PC-9 (cell line): ENCODE measurements around the gene ELAPOR1. TPM values are rescaled to one million over a fixed set of nuclear protein-coding genes. Genes with fewer than 3 reads are reported as not detected.
"Not testable (repeated sequence)": the region's sequence is repeated elsewhere in the genome, so short reads cannot be mapped to it uniquely, and the experiment has no call there.

Source experiments
- BruUV-seq: library from RNA; stranded (reverse); fragments of 400-500 nt; replicated peaks from 2 replicates; lab custom pipeline; 2021; lab: Mats Ljungman, UMichigan
- CTCF ChIA-PET: fragments of 300-600 bp; sonication (Branson Sonifier 250); formaldehyde crosslinking; loops from one replicate; lab custom pipeline; 2022; ENCODE audit warnings: antibody characterized with exemption; lab: Charles Lee
- POLR2A ChIA-PET: fragments of 300-600 bp; sonication (Branson Sonifier 250); formaldehyde crosslinking; loops from one replicate; lab custom pipeline; 2022; ENCODE audit warnings: antibody characterized with exemption; ENCODE audit not compliant: unreplicated experiment; lab: Charles Lee
- DNase-seq, 2 experiments: peaks; one replicate each; pipeline versions ENCODE4 v3.0.0 to v3.0.0-alpha.2; 2015 to 2022; ENCODE audit warnings: mixed read lengths in 1 of 2
- H2AFZ ChIP-seq: fragments of 200-600 bp; sonication (generic); 2 replicates; pipeline ENCODE4 v1.8.1; 2017; ENCODE audit warnings: antibody characterized with exemption
- H3F3A ChIP-seq: fragments of 200-600 bp; sonication (generic); 2 replicates; pipeline ENCODE4 v1.8.1; 2017; ENCODE audit warnings: antibody characterized with exemption, mild to moderate bottlenecking, low read depth; ENCODE audit not compliant: insufficient read depth
- H3K27ac ChIP-seq: fragments of 200-600 bp; sonication (generic); 2 replicates; pipeline ENCODE4 v1.6.1; 2016; ENCODE audit warnings: mixed run types
- H3K27me3 ChIP-seq: fragments of 200-600 bp; sonication (generic); 2 replicates; pipeline ENCODE4 v1.6.1; 2016; ENCODE audit warnings: low read depth, mixed run types; ENCODE audit not compliant: insufficient read depth
- H3K36me3 ChIP-seq: fragments of 200-600 bp; sonication (generic); 2 replicates; pipeline ENCODE4 v1.6.1; 2016; ENCODE audit warnings: low read depth, mixed run types
- H3K4me1 ChIP-seq: fragments of 200-600 bp; sonication (generic); replicated peaks from 2 replicates; pipeline ENCODE4 v1.6.1; 2016; ENCODE audit warnings: mixed run types; ENCODE audit not compliant: insufficient read depth
- H3K4me2 ChIP-seq: fragments of 200-600 bp; sonication (generic); 2 replicates; pipeline ENCODE4 v1.6.1; 2017; ENCODE audit warnings: mixed run types
- H3K4me3 ChIP-seq: fragments of 200-600 bp; sonication (generic); 2 replicates; pipeline ENCODE4 v1.6.1; 2016; ENCODE audit warnings: mixed run types
- H3K79me2 ChIP-seq: fragments of 200-600 bp; sonication (generic); 2 replicates; pipeline ENCODE4 v1.6.1; 2017; ENCODE audit warnings: low read depth, mixed run types
- H3K9me2 ChIP-seq: fragments of 200-600 bp; sonication (generic); 2 replicates; pipeline ENCODE4 v1.8.1; 2017; ENCODE audit warnings: mild to moderate bottlenecking; ENCODE audit not compliant: insufficient read depth
- H3K9me3 ChIP-seq: fragments of 200-600 bp; sonication (generic); 2 replicates; pipeline ENCODE4 v1.8.1; 2016; ENCODE audit warnings: low read depth; ENCODE audit not compliant: insufficient read depth
- H4K20me1 ChIP-seq: fragments of 200-600 bp; sonication (generic); 2 replicates; pipeline ENCODE4 v1.8.1; 2017; ENCODE audit not compliant: insufficient read depth
- CTCF ChIP-seq: fragments of 200-600 bp; sonication (generic); conservative IDR thresholded peaks from 2 replicates; pipeline ENCODE4 v1.6.1; 2017; ENCODE audit warnings: mixed run types, antibody characterized with exemption, mild to moderate bottlenecking, moderate library complexity
- EZH2 ChIP-seq: fragments of 200-600 bp; sonication (generic); IDR thresholded peaks from 2 replicates; pipeline ENCODE4 v1.8.0; 2017; ENCODE audit warnings: antibody characterized with exemption, low read depth
- intact Hi-C: fragments of 100-400 bp; cut with micrococcal nuclease; formaldehyde crosslinking; loops from one replicate; pipeline ENCODE4 v1.10.0; 2022; ENCODE audit not compliant: unreplicated experiment
- total RNA-seq: library from RNA; stranded (reverse); gene quantifications from 2 replicates; pipeline ENCODE4 v1.2.3, GENCODE V29; 2021

Gene ELAPOR1
- total RNA-seq, 1 experiment from 2014 or later = 2.0 TPM

- no peaks in the 10 kb centered on the region for H3K4me1 ChIP-seq
- no peak overlapping the region for H3K27ac ChIP-seq
- no peak overlapping the region for H3K4me3 ChIP-seq
- CTCF ChIA-PET = no interaction called here
- POLR2A ChIA-PET = no interaction called here
- TF ChIP-seq CTCF = no peak
- no peak for TF ChIP-seq EZH2
- no peaks in the 10 kb centered on the region for H3K27me3 ChIP-seq
- H3F3A ChIP-seq = peaks cover 8% of the 10 kb centered on the region; the same call in 1 of the 2 replicates
- no TSS peak for BruUV-seq
- no peaks in the 10 kb centered on the region for H3K36me3 ChIP-seq
- H3K79me2 ChIP-seq = no peaks in the 10 kb centered on the region
- no peaks in the 10 kb centered on the region for H3K9me2 ChIP-seq
- H2AFZ ChIP-seq = no peak overlapping the region
- no peaks in the 10 kb centered on the region for H3K9me3 ChIP-seq
- H3K4me2 ChIP-seq = no peak overlapping the region
- intact Hi-C loops = no loop called here
- no peaks in the 10 kb centered on the region for H4K20me1 ChIP-seq
- peak in 1 of 2 experiments; percentile 22 for DNase-seq
Observed at GRCh38 chr1:109142260-109142659, 28.3 kb downstream of the ELAPOR1 start.

DNA sequence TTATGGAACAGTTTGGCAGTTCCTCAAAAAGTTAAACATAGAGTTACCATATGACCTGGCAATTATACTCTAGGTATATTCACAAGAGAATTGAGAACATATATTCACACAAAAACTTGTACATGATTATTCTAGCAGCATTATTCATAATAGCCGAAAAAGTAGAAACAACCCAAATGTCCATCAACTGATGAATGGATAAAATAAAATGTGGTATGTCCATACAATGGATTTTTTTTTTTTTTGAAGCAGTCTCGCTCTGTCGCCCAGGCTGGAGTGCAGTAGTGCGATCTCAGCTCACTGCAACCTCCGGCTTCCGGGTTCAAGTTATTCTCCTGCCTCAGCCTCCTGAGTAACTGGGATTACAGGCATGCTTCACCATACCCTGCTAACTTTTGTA is 28.8 kb downstream of the ELAPOR1 start:
- CTCF ChIA-PET, H3K9me2 ChIP-seq, H3K4me1 ChIP-seq, BruUV-seq, H3F3A ChIP-seq, intact Hi-C loops, H3K4me3 ChIP-seq, H2AFZ ChIP-seq, H3K36me3 ChIP-seq, POLR2A ChIA-PET, H3K79me2 ChIP-seq, H4K20me1 ChIP-seq, H3K27me3 ChIP-seq, H3K4me2 ChIP-seq, H3K9me3 ChIP-seq, H3K27ac ChIP-seq, DNase-seq: not testable (repeated sequence)

- no peak for TF ChIP-seq EZH2
- no peak for TF ChIP-seq CTCF
- no peak for DNase-seq
- no peak overlapping the region for H2AFZ ChIP-seq
- intact Hi-C loops = no loop called here
- ChIA-PET CTCF (interaction anchor here (0.5 kb wide), 1 partner anchor 110 kb away, joined by 5 read pairs; no protein-coding TSS in a partner anchor), POLR2A (no interaction called here)
- H3F3A ChIP-seq = 0 out of 2 replicates have a peak, but pooled peaks cover 3% of the 10 kb centered on the region
- H3K36me3 ChIP-seq = no peaks in the 10 kb centered on the region
- H3K27me3 ChIP-seq = no peaks in the 10 kb centered on the region
- H4K20me1 ChIP-seq = no peaks in the 10 kb centered on the region
- H3K9me2 ChIP-seq = no peaks in the 10 kb centered on the region
- no peaks in the 10 kb centered on the region for H3K79me2 ChIP-seq
- H3K4me3 ChIP-seq = no peak overlapping the region
- no TSS peak for BruUV-seq
- no peak overlapping the region for H3K27ac ChIP-seq
- H3K9me3 ChIP-seq = no peaks in the 10 kb centered on the region
- peaks cover 8% of the 10 kb centered on the region; the same call in 1 of the 2 replicates for H3K4me1 ChIP-seq
- H3K4me2 ChIP-seq = no peak overlapping the region
Observed at GRCh38 chr1:109148987-109149561, 35.2 kb downstream of the ELAPOR1 start.
